ENCODE measurements around the gene CHD1.

GRCh38 chr5:98927242-98927988, 1.4 kb downstream of the CHD1 start:
- no peak for TF ChIP-seq GATA2 (IDR thresholded peaks at IDR 0.05; ENCODE audit: low read depth, low read length)
- TF ChIP-seq GATA3 (IDR thresholded peaks at IDR 0.05; ENCODE audit: low read depth, low read length) = no peak

Data from SH-SY5Y (cell line).